Peyer's patch (tissue), 4 donors: Measurements from ENCODE around the gene AKT1. TPM values are rescaled to one million over a fixed set of nuclear protein-coding genes. Genes with fewer than 3 reads are reported as not detected.

Experiments
- DNase-seq, 3 donors: peaks; one replicate each; pipeline ENCODE4 v3.0.0-alpha.2; 2017 to 2019
- H3K27ac ChIP-seq, 4 donors: fragments of 200-600 bp; sonication (generic); one replicate each; pipeline ENCODE4 v1.5.1; 2016 to 2019
- H3K27me3 ChIP-seq, 2 donors: fragments of 200-600 bp; sonication (generic); one replicate each; pipeline ENCODE4 v1.5.1; 2019
- H3K36me3 ChIP-seq, 3 donors: fragments of 200-600 bp; sonication (generic); one replicate each; pipeline ENCODE4 v1.5.1; 2016 to 2019
- H3K4me1 ChIP-seq, 4 donors: fragments of 200-600 bp; sonication (generic); one replicate each; pipeline ENCODE4 v1.5.1; 2016 to 2019
- H3K4me3 ChIP-seq, 4 donors: fragments of 200-600 bp; sonication (generic); 1 replicate in 3 of 4; 2 replicates in 1 of 4; pipeline ENCODE4 v1.5.1; 2016 to 2019; ENCODE audit warnings: mild to moderate bottlenecking in 1 of 4
- H3K9me3 ChIP-seq, 4 donors: fragments of 200-600 bp; sonication (generic); one replicate each; pipeline ENCODE4 v1.5.1; 2016 to 2019; ENCODE audit warnings: mild to moderate bottlenecking in 1 of 4
- CTCF ChIP-seq, 6 experiments: fragments of 450-650 bp in 4 of 6; fragments of 200-600 bp in 2 of 6; sonication (generic) in 1 of 6; IDR thresholded peaks; one replicate each; pipeline ENCODE4 v1.5.1; 2017 to 2019; ENCODE audit warnings: antibody characterized with exemption in 6 of 6, mild to moderate bottlenecking in 3 of 6, moderate library complexity in 1 of 6
- POLR2A ChIP-seq, 2 donors: fragments of 450-650 bp; IDR thresholded peaks; one replicate each; pipeline ENCODE4 v1.5.1; 2017; ENCODE audit warnings: antibody characterized with exemption in 2 of 2, mild to moderate bottlenecking in 2 of 2, moderate library complexity in 2 of 2
- total RNA-seq, 4 donors: library from RNA; depleted of rRNA; stranded (reverse); fragments of >200 nt; gene quantifications; one replicate each; pipeline ENCODE4 v1.1.0, GENCODE V29; 2016

AKT1 gene
- total RNA-seq, 4 donors from 2014 or later = 85.6 to 259 (median 111) TPM

- no peaks in the 10 kb centered on the region for H3K9me3 ChIP-seq
- no peaks in the 10 kb centered on the region for H3K27me3 ChIP-seq
- H3K27ac ChIP-seq = peak within 1 kb of the TSS; percentile 68 to 88 (median 72)
- H3K36me3 ChIP-seq = peaks cover 0 to 12% (median 0%) of the 10 kb centered on the region in 3 donors
- TF ChIP-seq POLR2A (IDR thresholded peaks at IDR 0.05) (no peak), CTCF (IDR thresholded peaks at IDR 0.05) (peak; percentile 87 to 99 (median 94))
- peaks cover 6 to 39% (median 14%) of the 10 kb centered on the region in 4 donors for H3K4me1 ChIP-seq
- DNase-seq = peak; percentile 62 to 87 (median 86)
- peak within 1 kb of the TSS; percentile 64 to 94 (median 90) for H3K4me3 ChIP-seq
Measured at GRCh38 chr14:104723651-104724406, 71.7 kb downstream of the AKT1 start, which contains the start of gene ADSS1. Gene ADSS1, plus strand, starts transcription at chr14:104724229. Its CDS starts 42 bp downstream, at chr14:104724271.

GRCh38 chr14:104722938-104723650 is 72.5 kb downstream of the AKT1 start:
- Histone ChIP-seq H3K27ac (peak overlapping the region; percentile 68 to 88 (median 72)), H3K36me3 (peaks cover 0 to 14% (median 0%) of the 10 kb centered on the region in 3 donors), H3K9me3 (no peaks in the 10 kb centered on the region), H3K4me1 (peaks cover 6 to 39% (median 14%) of the 10 kb centered on the region in 4 donors), H3K27me3 (no peaks in the 10 kb centered on the region), H3K4me3 (peak overlapping the region; percentile 64 to 94 (median 90))
- TF ChIP-seq CTCF (IDR thresholded peaks at IDR 0.05) = no peak
- no peak for TF ChIP-seq POLR2A (IDR thresholded peaks at IDR 0.05)
- peak in 2 of 3 donors; percentile 65 to 70 for DNase-seq

DNA sequence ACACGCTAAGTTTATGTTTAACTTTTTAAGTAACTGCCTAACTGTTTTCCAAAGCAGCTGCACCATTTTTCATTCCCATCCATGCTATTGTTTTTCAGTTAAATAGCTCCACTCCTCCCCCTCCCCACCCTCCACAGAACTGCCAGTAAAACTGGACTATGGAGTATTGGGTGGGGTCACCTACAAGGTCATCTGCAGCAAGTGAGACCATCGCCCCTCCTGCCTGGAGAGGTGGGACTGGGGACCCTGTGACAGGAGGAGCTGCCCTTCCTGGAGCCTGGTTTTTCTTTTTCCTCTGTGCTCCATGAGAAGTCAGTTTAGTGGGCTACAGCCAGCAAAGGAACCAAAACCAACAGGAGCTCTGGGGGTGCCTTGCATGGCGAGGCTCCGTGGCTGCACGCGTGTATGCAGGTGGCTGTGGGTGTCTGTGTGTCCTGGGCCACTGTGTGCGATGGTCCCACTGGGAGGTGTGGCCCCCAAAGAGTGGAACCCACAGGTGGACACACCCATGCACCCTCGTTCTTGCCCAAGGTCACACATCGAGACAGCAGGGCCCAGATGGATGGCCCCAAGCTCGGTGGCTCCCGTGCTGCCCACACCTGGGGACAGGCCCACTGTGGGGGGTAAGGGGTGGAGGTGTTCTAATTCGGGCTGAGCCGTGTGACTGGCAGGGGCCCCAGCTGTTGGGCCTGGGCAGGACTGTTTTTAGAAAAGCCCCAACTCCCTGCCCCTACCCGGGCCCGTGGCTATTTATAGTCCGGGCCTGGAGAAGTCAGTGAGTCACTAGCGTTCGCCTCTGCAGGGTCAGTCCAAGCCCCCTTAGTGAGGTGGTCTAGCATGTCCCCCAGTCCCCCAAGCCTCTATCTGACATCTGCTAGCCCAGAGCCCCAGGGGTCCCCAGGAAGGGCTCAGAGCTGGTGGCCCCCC is 73.8 kb downstream of the AKT1 start:
- peaks cover 0 to 20% (median 0%) of the 10 kb centered on the region in 3 donors for H3K36me3 ChIP-seq
- H3K4me3 ChIP-seq = no peak overlapping the region

More for the DNA sequence above, 73.8 kb downstream of the AKT1 start:
- H3K4me1 ChIP-seq = peaks cover 6 to 39% (median 14%) of the 10 kb centered on the region in 4 donors
- peak overlapping the region in 1 of 4 donors; percentile 76 for H3K27ac ChIP-seq
- no peaks in the 10 kb centered on the region for H3K27me3 ChIP-seq
- TF ChIP-seq POLR2A (IDR thresholded peaks at IDR 0.05) (no peak), CTCF (IDR thresholded peaks at IDR 0.05) (no peak)
- no peak for DNase-seq
- no peaks in the 10 kb centered on the region for H3K9me3 ChIP-seq

Other genes starting within 250 kb of the AKT1 start
- under 1 TPM in 1 of 4 donors, not detected in 3; 0.70 TPM for gene C14orf180, start 216.0 kb downstream of the AKT1 start, total RNA-seq
- gene TMEM179, start 191.0 kb downstream of the AKT1 start, total RNA-seq = 1 to 10 TPM in 2 of 4 donors, under 1 TPM in 1, not detected in 1; 0.54 to 3.1 (median 1.7) TPM
- gene INF2, start 106.1 kb downstream of the AKT1 start, total RNA-seq = 100 to 1,000 TPM; 137 to 287 (median 203) TPM
- gene ADSS1, start 71.5 kb downstream of the AKT1 start, total RNA-seq = 10 to 100 TPM; 11.0 to 18.6 (median 17.1) TPM
- 100 to 1,000 TPM in 3 of 4 donors, 10 to 100 TPM in 1; 64.6 to 144 (median 115) TPM for gene SIVA1, start 42.6 kb downstream of the AKT1 start, total RNA-seq
- 10 to 100 TPM in 2 of 4 donors, 1 to 10 TPM in 2; 2.5 to 14.7 (median 10.9) TPM for gene ZBTB42, start 5.4 kb upstream of the AKT1 start, total RNA-seq
- 100 to 1,000 TPM in 1 of 4 donors, 10 to 100 TPM in 3; 42.1 to 112 (median 83.8) TPM for gene CEP170B, start 69.5 kb upstream of the AKT1 start, total RNA-seq
- 1 to 10 TPM in 2 of 4 donors, not detected in 2; 1.7 to 4.1 TPM for gene PLD4, start 129.1 kb upstream of the AKT1 start, total RNA-seq
- gene AHNAK2, start 182.6 kb upstream of the AKT1 start, total RNA-seq = 10 to 100 TPM in 3 of 4 donors, 1 to 10 TPM in 1; 3.2 to 19.0 (median 10.7) TPM
- gene CLBA1, start 190.0 kb upstream of the AKT1 start, total RNA-seq = 1 to 10 TPM in 2 of 4 donors, under 1 TPM in 1, not detected in 1; 0.88 to 3.8 (median 2.8) TPM
- gene CDCA4, start 225.3 kb upstream of the AKT1 start, total RNA-seq = 1 to 10 TPM; 3.7 to 9.1 (median 6.6) TPM